Type B pancreatic cell (in vitro differentiated cells): Measurements from ENCODE around the gene MMAA. TPM values are rescaled to one million over a fixed set of nuclear protein-coding genes. Genes with fewer than 3 reads are reported as not detected.
"Not testable (repeated sequence)": the region's sequence is repeated elsewhere in the genome, so short reads cannot be mapped to it uniquely, and the experiment has no call there.

ENCODE experiments used
- DNase-seq: peaks from one replicate; pipeline ENCODE4 v3.0.0; 2021; ENCODE audit warnings: mixed read lengths; ENCODE audit not compliant: unreplicated experiment; ENCODE audit errors: extremely low spot score
- H3K27ac Mint-ChIP-seq: 2 replicates; pipeline ENCODE4 v1.8.0; 2021; ENCODE audit warnings: mild to moderate bottlenecking, mixed read lengths
- H3K27me3 Mint-ChIP-seq: 2 replicates; pipeline ENCODE4 v1.8.0; 2021; ENCODE audit warnings: mixed read lengths
- H3K36me3 Mint-ChIP-seq: 2 replicates; pipeline ENCODE4 v1.8.0; 2021; ENCODE audit warnings: mixed read lengths
- H3K4me1 Mint-ChIP-seq: one replicate; pipeline ENCODE4 v1.8.0; 2021; ENCODE audit warnings: mixed read lengths; ENCODE audit not compliant: unreplicated experiment
- H3K4me3 Mint-ChIP-seq: 2 replicates; pipeline ENCODE4 v1.8.0; 2021; ENCODE audit warnings: mild to moderate bottlenecking, mixed read lengths
- H3K9me3 Mint-ChIP-seq: 2 replicates; pipeline ENCODE4 v1.8.0; 2021; ENCODE audit warnings: mixed read lengths
- total RNA-seq: library from RNA; stranded (reverse); gene quantifications from 2 replicates; pipeline ENCODE4 v1.2.1, GENCODE V29; 2021; ENCODE audit warnings: low replicate concordance
- TF ChIP-seq, protein P1 (sequence below): fragments of 200-600 bp; sonication (generic); conservative IDR thresholded peaks from 2 replicates; pipeline ENCODE4 v1.5.0; 2021; ENCODE audit warnings: antibody characterized with exemption, mild to moderate bottlenecking

The MMAA gene
- total RNA-seq, 1 donor from 2014 or later = 10.4 TPM

DNA sequence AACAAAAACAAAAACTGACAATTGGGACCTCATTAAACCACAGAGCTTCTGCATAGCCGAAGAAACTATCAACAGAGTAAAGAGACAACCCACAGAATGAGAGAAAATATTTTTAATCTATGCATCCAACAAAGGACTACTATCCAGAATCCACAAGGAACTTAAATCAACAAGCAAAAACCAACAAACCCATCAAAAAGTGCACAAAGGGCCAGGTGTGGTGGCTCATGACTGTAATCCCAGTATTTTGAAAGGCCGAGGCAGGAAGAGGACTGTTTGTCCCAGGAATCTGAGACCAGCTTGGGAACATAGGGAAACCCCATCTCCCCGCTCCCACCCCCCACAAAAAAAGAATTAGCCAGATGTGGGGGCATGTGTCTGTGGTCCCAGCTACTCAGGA is 71.4 kb downstream of the MMAA start:
- H3K9me3 Mint-ChIP-seq = peaks cover 4% of the 10 kb centered on the region
- H3K4me3 Mint-ChIP-seq = no peak overlapping the region
- no peaks in the 10 kb centered on the region for H3K27me3 Mint-ChIP-seq
- H3K36me3 Mint-ChIP-seq = peaks cover 2% of the 10 kb centered on the region
- TF ChIP-seq, protein P1, sequence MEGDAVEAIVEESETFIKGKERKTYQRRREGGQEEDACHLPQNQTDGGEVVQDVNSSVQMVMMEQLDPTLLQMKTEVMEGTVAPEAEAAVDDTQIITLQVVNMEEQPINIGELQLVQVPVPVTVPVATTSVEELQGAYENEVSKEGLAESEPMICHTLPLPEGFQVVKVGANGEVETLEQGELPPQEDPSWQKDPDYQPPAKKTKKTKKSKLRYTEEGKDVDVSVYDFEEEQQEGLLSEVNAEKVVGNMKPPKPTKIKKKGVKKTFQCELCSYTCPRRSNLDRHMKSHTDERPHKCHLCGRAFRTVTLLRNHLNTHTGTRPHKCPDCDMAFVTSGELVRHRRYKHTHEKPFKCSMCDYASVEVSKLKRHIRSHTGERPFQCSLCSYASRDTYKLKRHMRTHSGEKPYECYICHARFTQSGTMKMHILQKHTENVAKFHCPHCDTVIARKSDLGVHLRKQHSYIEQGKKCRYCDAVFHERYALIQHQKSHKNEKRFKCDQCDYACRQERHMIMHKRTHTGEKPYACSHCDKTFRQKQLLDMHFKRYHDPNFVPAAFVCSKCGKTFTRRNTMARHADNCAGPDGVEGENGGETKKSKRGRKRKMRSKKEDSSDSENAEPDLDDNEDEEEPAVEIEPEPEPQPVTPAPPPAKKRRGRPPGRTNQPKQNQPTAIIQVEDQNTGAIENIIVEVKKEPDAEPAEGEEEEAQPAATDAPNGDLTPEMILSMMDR = no peak
- DNase-seq = no peak
- H3K27ac Mint-ChIP-seq = no peak overlapping the region
- no peaks in the 10 kb centered on the region for H3K4me1 Mint-ChIP-seq

DNA sequence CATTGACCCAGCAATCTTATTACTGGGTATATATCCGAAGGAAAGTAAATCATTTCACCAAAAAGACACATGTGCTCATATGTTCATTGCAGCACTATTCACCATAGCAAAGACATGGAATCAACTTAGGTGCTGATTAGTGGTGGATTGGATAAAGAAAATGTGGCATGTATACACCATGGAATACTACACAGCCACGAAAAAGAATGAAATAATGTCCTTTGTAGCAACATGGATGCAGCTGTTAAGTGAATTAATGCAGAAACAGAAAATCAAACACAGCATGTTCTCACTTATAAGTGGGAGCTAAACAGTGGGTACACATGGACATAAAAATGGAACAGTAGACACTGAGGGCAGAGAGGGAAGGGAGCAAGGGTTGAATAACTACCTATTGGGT is 72.2 kb downstream of the MMAA start:
- H3K4me3 Mint-ChIP-seq, H3K27me3 Mint-ChIP-seq, DNase-seq, H3K36me3 Mint-ChIP-seq, H3K4me1 Mint-ChIP-seq, H3K9me3 Mint-ChIP-seq, H3K27ac Mint-ChIP-seq: not testable (repeated sequence)

DNA sequence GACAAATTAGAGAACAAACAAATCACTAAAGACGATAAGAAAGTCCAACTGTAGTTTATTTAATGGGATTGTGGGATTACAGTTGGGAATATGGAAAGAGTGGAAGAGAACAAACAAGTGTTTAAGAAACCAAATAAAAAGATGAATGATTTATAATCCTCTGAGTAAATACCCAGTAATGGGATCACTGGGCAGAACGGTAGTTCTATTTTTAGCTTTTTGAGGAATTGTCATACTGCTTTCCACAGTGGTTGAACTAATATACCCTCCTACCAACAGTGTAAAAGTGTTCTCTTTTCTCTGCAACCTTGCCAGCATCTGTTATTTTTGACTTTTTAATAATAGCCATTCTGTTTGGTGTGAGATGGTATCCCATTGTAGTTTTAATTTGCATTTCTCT is 75.7 kb downstream of the MMAA start:
- TF ChIP-seq, protein P1 = no peak
- Mint-ChIP-seq H3K36me3 (peaks cover 4% of the 10 kb centered on the region), H3K27ac (no peak overlapping the region), H3K27me3 (no peaks in the 10 kb centered on the region), H3K9me3 (peaks cover 4% of the 10 kb centered on the region), H3K4me1 (no peaks in the 10 kb centered on the region), H3K4me3 (no peak overlapping the region)
- DNase-seq = no peak

DNA sequence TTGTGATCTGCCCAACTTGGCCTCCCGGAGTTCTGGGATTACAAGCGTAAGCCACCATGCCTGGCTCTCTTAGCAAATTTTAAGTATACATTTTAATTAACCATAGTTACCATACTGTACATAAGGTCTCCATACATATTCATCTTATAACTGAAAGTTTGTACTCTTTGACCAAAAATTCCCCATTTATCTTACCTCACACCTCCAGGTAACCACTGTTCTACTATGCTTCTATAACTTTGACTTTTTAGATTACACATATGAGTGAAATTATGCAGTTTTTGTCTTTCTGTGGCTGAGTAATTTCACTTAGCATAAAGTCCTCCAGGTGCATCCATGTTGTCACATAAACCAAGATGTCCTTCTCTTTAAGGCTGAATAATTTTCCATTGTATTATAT is 78.1 kb downstream of the MMAA start:
- Mint-ChIP-seq H3K9me3 (peaks cover 4% of the 10 kb centered on the region), H3K36me3 (peaks cover 4% of the 10 kb centered on the region), H3K4me3 (no peak overlapping the region), H3K27ac (no peak overlapping the region), H3K27me3 (no peaks in the 10 kb centered on the region), H3K4me1 (no peaks in the 10 kb centered on the region)
- no peak for DNase-seq
- TF ChIP-seq, protein P1 = no peak

DNA sequence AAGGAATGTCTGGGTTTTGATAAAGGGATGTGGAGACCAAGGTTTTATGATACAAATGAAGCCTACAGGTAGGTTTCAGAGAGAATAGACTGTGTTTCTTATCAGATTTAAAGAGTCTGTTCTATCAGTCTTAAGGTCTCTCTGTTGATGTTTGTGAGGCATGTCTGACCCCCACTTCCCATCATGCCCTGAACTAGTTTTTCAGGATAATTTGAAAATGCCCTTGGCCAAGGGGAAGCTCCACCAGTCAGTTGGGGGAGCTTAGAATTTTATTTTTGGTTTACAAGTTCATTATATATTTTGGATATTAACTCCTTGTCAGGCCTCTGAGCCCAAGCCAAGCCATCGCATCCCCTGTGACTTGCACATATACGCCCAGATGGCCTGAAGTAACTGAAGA is 79.3 kb downstream of the MMAA start:
- Mint-ChIP-seq H3K36me3 (peaks cover 4% of the 10 kb centered on the region), H3K27ac (peak overlapping the region; percentile 31), H3K27me3 (no peaks in the 10 kb centered on the region), H3K4me1 (peaks cover 3% of the 10 kb centered on the region), H3K9me3 (peaks cover 4% of the 10 kb centered on the region), H3K4me3 (no peak overlapping the region)
- TF ChIP-seq, protein P1 = no peak
- DNase-seq = no peak

DNA sequence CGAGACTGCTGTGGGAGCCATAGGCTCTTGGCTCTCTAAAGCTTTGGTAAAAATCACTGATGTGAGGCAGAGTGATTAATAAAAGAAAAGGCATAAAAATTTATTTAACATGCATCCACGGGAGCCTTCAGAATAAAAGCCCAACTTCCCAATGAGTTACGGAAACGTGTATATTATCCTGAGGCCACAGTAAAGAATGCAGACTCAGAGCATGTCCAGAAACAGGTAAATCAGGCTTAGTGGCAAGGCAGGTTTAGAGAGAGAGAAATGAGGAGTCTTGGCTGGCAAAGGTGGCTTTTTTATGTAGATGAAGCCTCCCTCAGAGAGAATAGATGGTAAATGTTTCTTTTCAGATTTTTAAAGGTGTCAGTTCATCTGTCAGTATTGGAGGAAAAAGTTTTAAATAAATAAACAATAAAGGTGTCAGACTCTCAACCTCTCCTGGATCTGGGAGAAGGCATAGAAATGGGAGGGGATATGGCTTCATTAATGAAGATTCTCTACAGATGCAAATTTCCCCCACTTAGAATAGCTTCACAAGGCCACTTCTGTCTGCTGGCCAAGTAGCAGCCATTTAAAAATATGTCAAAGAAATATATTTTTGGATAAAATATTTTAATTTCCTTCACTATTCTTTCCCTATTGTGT is 84.8 kb downstream of the MMAA start:
- Mint-ChIP-seq H3K27ac (peak overlapping the region; percentile 93), H3K4me3 (peak overlapping the region; percentile 71), H3K9me3 (no peaks in the 10 kb centered on the region), H3K27me3 (peaks cover 3% of the 10 kb centered on the region), H3K36me3 (no peaks in the 10 kb centered on the region), H3K4me1 (peaks cover 11% of the 10 kb centered on the region)
- DNase-seq = no peak
- TF ChIP-seq, protein P1 = no peak
